Measurements from ENCODE around the gene GAREM2.

The GAREM2 gene

GRCh38 chr2:26185304-26185928 is 12.5 kb downstream of the GAREM2 start:
- peak overlapping the region; percentile 57 to 60 for H3K4me3 ChIP-seq (replicated peaks in 1 of 2; ENCODE audit: low read depth in 2 of 2, low read length in 2 of 2)
- DNase-seq (ENCODE audit: low read depth in 2 of 2): peak in 1 of 2 donors; percentile 9
- TF ChIP-seq, protein P1, sequence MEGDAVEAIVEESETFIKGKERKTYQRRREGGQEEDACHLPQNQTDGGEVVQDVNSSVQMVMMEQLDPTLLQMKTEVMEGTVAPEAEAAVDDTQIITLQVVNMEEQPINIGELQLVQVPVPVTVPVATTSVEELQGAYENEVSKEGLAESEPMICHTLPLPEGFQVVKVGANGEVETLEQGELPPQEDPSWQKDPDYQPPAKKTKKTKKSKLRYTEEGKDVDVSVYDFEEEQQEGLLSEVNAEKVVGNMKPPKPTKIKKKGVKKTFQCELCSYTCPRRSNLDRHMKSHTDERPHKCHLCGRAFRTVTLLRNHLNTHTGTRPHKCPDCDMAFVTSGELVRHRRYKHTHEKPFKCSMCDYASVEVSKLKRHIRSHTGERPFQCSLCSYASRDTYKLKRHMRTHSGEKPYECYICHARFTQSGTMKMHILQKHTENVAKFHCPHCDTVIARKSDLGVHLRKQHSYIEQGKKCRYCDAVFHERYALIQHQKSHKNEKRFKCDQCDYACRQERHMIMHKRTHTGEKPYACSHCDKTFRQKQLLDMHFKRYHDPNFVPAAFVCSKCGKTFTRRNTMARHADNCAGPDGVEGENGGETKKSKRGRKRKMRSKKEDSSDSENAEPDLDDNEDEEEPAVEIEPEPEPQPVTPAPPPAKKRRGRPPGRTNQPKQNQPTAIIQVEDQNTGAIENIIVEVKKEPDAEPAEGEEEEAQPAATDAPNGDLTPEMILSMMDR (IDR thresholded peaks at IDR 0.05; ENCODE audit: low read depth, low read length): no peak

DNA sequence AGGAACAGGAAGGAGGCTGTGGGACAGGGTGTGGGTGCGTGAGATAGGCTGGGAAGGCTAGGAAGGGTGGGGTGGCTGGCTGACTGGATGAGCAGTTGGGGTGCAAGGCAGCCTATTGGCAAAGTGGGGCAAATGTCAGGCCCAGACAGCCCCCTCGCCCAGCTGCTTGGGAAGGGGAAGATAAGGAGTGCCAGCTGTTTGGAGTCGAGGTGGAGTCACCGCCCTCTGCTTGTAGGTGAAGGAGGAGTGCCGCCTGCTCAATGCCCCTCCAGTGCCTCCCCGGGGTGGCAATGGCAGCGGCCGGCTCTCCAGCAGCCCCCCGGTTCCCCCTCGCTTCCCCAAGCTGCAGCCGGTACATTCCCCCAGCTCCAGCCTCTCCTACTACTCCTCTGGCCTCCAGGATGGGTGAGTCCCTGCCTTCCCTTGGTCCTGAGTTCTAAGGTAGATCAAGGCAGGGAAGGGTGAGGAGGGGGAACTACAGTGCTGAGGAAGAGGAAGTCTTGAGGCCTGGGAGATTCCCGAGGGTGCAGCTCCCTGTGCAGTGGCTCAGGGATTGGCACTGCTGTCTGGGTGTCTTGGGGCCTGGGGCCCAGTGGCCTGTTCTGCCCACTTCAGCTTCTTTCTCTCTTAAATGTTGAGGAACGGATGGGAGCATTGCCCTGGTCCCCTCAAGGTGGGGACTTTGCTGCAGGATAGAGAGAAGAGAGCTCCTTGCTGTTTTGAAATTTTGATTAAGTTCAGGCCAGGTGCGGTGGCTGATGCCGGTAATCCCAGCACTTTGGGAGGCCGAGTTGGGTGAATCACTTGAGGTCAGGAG is 13.3 kb downstream of the GAREM2 start:
- TF ChIP-seq, protein P1 (IDR thresholded peaks at IDR 0.05; ENCODE audit: low read depth, low read length): no peak
- H3K4me3 ChIP-seq (replicated peaks in 1 of 2; ENCODE audit: low read depth in 2 of 2, low read length in 2 of 2): peak overlapping the region in 1 of 2 donors; percentile 60
- DNase-seq (ENCODE audit: low read depth in 2 of 2): no peak

DNA sequence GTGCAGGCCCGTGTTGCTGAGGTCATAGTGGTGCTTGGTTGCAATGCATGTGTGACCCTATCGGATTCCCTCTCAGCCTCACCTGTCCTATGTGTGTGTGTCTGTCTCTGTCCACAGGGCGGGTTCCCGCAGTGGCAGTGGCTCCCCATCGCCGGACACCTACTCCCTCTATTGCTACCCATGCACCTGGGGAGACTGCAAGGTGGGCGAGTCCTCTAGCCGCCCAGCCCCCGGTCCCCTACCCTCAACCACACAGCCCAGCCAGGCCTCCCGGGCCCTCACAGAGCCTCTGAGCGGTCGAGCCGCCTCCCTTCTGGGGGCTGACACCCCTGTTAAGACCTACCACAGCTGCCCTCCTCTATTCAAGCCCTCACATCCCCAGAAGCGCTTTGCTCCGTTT is 14.2 kb downstream of the GAREM2 start:
- no peak overlapping the region for H3K4me3 ChIP-seq (replicated peaks in 1 of 2; ENCODE audit: low read depth in 2 of 2, low read length in 2 of 2)
- TF ChIP-seq, protein P1 (IDR thresholded peaks at IDR 0.05; ENCODE audit: low read depth, low read length): no peak
- DNase-seq (ENCODE audit: low read depth in 2 of 2): no peak

GRCh38 chr2:26187537-26188104 is 14.7 kb downstream of the GAREM2 start:
- DNase-seq (ENCODE audit: low read depth in 2 of 2): no peak
- H3K4me3 ChIP-seq (replicated peaks in 1 of 2; ENCODE audit: low read depth in 2 of 2, low read length in 2 of 2): no peak overlapping the region
- TF ChIP-seq, protein P1 (IDR thresholded peaks at IDR 0.05; ENCODE audit: low read depth, low read length): no peak

GRCh38 chr2:26189123-26189522 is 16.2 kb downstream of the GAREM2 start:
- H3K4me3 ChIP-seq (replicated peaks in 1 of 2; ENCODE audit: low read depth in 2 of 2, low read length in 2 of 2): no peak overlapping the region
- TF ChIP-seq, protein P1 (IDR thresholded peaks at IDR 0.05; ENCODE audit: low read depth, low read length): no peak
- DNase-seq (ENCODE audit: low read depth in 2 of 2): no peak

DNA sequence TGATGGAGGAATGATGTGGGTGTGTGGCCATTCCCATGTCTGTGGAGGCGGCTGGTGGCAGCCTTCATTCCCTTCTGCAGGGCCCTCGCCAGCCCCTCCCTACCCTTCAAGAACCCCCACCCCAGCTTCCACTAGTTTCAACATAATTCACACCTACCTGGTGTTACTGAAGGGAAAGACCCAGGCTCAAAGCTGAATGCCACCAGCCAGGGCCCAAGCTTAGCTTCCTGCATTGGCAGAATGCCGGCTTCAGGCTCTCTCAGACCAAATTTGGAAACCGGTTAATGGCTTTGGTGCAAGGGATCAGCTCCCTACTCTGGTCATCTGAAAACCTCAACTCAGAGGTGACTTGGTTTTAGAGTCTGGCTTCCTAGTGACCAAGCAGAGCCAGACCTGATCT is 16.9 kb downstream of the GAREM2 start:
- H3K4me3 ChIP-seq (replicated peaks in 1 of 2; ENCODE audit: low read depth in 2 of 2, low read length in 2 of 2): no peak overlapping the region
- TF ChIP-seq, protein P1 (IDR thresholded peaks at IDR 0.05; ENCODE audit: low read depth, low read length): no peak
- no peak for DNase-seq (ENCODE audit: low read depth in 2 of 2)

Measured in cardiac fibroblast (primary cell).